NCI-H446 (cell line): ENCODE results near the gene OIT3.

Experiments
- DNase-seq, 2 experiments: peaks; one replicate each; lab custom pipeline; 2025; lab: John Stamatoyannopoulos, UW

Gene OIT3

DNA sequence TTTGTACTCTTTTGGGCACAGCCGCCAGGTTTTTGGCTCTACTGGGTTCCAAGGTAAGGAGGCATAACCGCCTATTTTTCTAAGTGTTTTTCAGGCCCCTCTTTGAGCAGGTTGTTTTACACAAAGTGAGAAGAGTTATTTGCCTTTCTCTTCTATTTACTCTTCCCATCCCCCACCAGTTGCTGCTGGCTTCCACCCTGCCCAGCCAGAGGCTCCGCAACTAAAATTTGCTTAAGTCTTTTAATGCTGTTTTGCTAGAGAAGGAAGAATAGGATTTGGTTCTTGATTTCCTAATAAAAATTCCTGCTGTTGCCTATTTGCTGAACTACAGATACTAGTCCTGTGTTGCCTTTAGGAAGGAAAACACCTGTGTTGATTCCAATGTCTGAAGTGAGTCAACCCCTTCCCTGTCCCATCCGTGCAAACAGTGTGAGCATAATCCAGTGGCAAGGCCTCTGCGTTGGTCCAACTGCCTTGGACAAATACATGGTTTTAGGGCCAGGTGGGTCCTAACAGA is 59.2 kb downstream of the OIT3 start:
- DNase-seq = no peak

DNA sequence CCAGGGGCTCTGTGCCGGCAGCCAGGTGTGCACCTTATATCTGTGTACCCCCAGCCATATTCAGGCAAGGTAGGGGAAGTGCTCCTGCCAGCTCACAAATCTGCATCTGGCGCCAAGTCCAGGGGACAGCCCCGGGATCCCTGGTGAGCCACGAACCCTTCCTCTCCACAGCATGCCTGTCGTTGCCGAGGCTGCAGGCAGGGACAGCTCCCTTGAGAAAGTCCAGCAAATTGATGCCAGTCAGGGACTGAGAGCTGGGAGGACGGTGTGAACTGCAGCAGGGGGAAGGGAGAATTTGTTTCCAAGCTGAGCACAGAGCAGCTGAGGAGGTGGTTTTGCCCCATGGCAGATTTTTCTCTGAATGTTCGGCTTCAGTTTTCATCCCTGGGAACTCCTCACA is 60.1 kb downstream of the OIT3 start:
- DNase-seq = no peak

DNA sequence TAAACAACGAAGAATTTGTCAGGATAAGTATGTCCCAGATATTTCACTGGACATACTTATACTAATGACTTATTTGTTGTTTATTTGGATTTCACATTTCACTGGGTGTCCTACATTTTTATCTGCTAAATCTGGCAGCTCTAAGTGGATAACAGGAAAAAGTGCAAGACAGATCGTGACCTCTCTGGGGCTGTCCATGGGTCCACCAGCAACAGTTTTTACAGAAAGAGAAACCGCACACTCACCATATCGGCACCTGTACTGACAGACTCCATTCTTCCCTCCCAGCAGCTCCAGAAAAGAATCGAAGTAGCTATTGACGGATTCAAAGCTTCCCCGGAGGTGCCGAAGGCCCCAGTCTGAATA is 60.7 kb downstream of the OIT3 start:
- no peak for DNase-seq

DNA sequence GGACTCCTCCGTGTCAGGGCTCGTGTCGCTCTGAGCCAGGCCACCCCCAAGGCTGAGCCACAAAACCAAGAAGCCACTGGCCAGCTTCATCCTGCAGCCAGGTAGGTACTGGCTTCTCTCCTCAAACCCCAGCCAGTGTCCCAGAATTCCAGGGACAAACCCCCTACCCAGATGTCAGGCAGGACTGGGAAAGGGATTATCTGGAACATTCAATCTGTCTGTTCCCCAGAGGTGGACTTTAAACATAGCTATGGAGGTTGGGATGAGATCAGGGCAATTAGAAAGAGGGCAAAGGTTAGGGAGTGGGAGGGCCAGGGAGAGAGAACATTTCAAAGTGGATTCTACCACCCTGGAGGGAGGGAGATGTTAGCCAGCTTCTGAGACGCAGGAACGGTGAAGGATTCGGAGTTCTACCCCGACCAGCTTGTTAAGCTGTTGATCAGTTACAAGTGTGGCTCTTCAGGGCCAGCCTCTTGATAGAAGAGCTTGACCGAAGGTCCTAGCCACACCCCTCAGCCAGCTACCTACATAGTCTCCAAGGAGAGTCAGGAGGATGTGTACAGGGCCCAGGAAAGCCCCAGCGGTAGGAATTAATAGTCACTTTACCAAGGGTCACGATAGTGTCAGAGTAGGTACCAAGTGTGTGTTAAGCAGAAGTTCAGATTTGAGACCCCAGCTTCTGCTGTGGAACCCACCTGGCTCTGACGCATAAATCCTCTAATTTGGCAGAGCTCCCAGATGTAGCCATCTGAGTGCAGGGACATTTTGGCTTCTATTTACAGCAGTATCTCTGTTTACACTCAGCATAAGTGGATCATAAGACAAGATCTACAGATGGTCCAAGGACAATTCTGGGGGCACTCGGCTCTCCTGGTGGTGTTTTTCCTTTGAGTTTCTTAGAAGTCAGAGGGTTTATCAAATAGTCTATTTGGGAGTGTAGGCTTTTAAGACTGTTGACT is 61.3 kb downstream of the OIT3 start, which contains the start of gene PLA2G12B:
TSS of gene PLA2G12B (minus strand) at position 211 of the 959 bp plus-strand sequence. CDS start at position 90, 121 bp downstream.
- peak in 1 of 2 experiments; percentile 17 for DNase-seq

DNA sequence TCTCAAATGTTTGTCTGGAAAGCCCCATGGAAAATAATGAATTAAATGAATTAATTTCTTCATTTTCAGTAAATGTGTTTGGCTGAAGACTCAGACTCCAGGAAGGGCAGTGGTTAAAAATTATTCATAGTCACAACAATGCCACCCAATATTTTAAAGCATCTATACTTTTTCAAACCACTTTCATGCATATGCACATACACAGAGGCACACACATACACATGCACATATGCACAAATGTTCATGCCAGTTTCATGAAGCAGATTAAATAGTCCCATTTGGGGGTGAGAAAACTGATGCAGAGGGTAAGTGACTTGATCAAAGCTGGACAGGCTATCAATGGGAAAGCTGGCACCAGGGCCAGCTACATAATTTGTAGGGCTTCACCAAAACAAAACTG is 62.5 kb downstream of the OIT3 start:
- no peak for DNase-seq

DNA sequence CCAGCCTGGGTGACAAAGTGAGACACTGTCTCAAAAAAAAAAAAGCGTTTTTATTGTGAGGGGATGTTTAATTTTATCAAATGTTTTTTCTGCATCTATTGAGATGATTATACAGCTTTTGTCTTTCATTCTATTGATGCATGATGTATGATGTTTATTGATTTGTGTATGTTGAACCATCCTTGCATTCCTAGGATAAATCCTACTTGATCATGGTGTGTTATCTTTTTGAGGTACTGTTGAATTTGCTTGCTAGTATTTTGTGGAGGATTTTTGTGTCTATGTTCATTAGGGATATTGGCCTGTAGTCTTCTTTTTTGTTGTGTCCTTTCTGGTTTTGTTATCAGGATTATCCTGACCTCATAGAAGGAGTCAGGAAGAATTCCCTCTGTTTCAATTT is 83.3 kb downstream of the OIT3 start:
- DNase-seq = no peak

DNA sequence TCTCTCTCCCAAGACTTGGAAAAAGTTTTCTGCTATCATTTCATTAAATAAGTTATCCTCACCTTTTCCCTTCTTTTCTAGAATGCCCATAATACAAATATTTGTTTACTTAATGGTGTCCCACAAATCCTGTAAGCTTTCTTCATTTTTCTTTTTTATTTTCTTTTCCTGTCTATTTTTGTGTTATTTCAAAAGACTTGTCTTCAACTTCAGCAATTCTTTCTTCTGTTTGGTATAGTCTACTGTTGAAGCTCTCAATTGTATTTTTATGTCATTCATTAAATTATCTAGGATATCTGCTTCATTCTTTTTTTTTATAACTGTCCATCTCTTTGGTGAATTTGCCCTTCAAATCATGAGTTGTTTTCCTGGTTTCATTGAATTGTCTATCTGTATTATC is 86.2 kb downstream of the OIT3 start:
- no peak for DNase-seq

DNA sequence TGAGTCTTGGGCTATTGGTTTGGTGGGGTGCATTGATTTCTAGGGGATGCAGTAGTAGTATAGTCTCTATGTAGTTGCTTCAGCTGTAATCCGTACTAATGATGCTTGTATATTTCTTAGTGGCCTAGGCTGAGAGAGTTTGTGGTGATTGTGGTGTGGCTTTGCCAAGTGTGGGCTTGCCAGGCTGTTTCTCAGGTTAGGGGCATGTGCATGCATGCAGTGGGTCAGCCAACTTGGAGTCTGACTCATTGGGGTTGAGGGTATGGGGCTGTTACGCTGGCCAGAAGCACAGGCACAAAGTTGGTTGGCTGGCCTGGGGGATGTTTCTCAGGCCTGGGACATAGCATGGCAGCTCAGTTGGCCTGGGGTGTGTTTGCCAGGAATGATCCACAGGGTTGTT is 86.8 kb downstream of the OIT3 start:
- no peak for DNase-seq

DNA sequence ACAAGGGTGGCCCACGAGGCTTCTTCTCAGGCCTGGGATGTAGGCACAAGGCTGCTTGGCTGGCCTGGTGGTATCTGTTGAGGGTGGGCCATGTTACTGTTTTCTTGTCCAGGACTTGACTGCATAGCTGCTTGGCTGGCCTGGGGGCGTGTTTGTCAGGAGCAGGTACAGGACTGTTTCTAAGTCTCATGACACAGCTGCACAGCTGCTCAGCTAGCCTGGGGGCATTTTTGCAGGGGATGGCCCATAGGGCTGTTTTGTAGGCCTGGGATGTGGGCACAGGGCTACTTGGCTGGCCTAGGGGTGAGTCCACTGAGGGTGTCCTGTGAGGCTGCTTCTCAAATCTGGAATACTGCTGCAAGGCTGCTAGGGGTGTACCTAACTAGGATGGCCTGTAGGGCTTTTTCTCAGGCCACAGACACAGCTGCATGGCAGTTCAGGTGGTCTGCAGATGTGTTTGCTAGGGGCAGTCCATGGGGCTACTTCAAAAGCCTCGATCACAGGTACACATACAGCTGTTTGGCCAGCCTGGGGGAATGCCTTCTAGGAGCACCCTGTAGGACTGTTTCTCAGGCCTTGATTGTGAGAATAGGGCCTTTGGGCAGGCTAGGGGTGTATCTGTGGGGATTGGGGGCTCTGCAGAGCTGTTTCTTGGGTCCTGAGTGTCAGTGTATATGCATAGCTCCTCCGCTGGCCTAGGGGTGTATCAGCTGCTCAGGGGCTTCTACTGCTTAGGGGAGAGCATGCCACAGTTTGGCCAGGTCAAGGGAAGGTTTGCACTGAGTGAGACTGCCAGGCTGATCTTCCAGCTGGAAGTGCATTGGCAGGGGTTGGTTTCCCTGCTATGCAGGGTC is 87.7 kb downstream of the OIT3 start:
- DNase-seq = no peak

DNA sequence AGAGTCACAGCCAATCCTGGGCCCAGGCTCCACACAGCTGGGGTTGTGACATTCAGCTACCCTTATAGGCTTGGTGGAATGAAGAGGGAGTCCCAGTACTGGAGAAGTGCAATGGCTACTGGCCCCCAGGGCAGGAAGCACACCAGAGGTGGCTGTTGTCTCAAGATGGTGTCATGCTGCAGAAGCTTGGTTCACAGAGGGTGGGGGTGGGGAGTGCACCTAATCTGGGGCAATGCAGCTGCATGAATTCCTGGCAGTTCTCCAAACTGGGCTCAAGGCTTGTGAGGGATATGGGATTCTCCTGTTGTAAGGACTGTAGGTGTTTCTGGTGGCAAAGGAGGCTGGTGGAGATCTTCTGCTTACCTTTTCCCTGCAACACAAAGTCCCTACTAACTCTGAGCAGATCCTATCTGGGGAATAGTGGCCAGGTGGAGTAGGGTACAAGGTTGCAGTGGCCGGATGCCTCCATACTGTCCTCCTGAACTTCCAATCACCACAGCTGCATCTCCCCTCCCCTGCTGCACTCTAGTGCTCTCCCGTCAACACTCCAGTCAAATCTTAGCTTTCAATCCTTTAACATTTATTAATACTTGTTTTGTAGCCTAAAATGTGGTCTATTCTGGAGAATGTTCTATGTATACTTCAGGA is 88.5 kb downstream of the OIT3 start:
- no peak for DNase-seq
